K562 (cell line): Measurements from ENCODE around the gene EXOC7. TPM values are rescaled to one million over a fixed set of nuclear protein-coding genes. Genes with fewer than 3 reads are reported as not detected.
A peak's percentile ranks its signal among the peaks of the same experiment; 100 is the strongest.

Experiments used
- CHD2 ChIP-seq: IDR thresholded peaks from 2 replicates; pipeline ENCODE4 v1.6.1; 2011; ENCODE audit warnings: low read depth, low read length
- LCOR ChIP-seq: sonication (generic); formaldehyde crosslinking; IDR thresholded peaks from 2 replicates; pipeline ENCODE4 v1.8.0; 2022; ENCODE audit warnings: mild to moderate bottlenecking, missing genetic modification reagents
- NKRF ChIP-seq: fragments of 450-650 bp; IDR thresholded peaks from 2 replicates; pipeline ENCODE4 v1.6.1; 2016; ENCODE audit warnings: borderline replicate concordance
- PTRF ChIP-seq: fragments of 450-650 bp; IDR thresholded peaks from 2 replicates; pipeline ENCODE4 v1.6.1; 2016; ENCODE audit warnings: mild to moderate bottlenecking, missing genetic modification characterization, missing compliant biosample characterization
- polyA plus RNA-seq, 8 experiments: library from polyadenylated mRNA; depleted of rRNA in 4 of 8; stranded (reverse) in 5 of 8; unstranded in 3 of 8; fragments of >200 nt; fragmentation: Nextera tagmentation in 2 of 8; fragmentation: Illumina TruSeq in 1 of 8; extraction: Ambion mirVana in 2 of 8; extraction: Trizol in 1 of 8; gene quantifications; 2 replicates each; pipeline versions ENCODE4 v1.2.1 to v1.2.3, GENCODE V29; 2011 to 2014; ENCODE audit warnings: inconsistent platforms in 1 of 8, missing spikeins in 1 of 8
- total RNA-seq, 7 experiments: library from RNA; depleted of rRNA in 6 of 7; stranded (reverse); fragments of >200 nt in 6 of 7; fragmentation: Illumina TruSeq in 2 of 7; extraction: Trizol in 2 of 7; gene quantifications; 2 replicates each; pipeline versions ENCODE4 v1.2.1 to v1.2.3, GENCODE V29; 2011 to 2021; ENCODE audit warnings: low replicate concordance in 1 of 7
- TF ChIP-seq, protein P1 (sequence below): conservative IDR thresholded peaks from 2 replicates; pipeline ENCODE4 v1.6.1; 2011; ENCODE audit warnings: low read depth, mild to moderate bottlenecking, low read length; ENCODE audit not compliant: control insufficient read depth

EXOC7 gene
- total and polyA plus RNA-seq, 9 of the 15 experiments (the other 6 are each of a cell fraction or from before 2014, with no cell fraction given), result 18.6 to 57.0 (median 35.0) TPM

DNA sequence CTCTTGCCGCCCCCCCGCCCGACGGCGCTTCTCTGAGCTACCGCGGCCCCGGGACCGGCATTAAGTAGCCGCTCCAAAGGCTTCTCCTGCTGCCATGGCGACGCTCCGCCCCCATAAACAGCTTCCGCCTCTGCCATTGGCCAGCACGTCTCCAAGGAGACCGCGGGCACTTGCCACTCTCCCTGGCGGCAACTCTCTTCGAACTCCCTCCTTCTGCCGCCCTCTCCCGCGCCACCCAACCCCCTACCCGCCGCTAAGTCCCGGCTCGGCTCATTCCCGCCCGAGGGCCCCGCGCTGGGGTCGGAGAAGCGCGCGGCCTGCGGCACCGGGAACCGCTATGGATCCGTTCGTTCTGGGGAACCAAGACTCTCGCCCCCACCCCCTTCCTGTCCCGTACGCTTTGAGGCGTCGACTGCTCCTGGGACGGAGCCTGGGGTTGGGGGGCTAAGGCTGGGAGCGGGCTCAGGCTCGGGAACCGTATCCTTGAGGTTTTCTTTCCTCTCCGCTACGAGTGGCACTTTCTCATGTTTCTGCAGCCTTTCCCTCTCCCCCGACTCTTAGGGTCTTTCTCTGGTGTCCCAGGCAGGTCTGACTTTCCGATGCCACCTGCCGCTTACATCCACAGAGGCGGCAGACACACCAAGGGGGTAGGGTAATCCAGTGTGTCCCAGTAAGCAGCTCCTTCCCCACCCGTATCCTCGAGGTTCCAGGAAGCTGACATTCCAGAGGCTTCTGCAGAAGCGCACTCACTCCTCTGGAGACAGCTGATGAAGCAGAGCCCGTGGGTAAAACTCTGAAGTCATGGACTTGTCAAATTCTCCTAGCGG, 37.8 kb upstream of the EXOC7 start, which contains the start of gene FOXJ1 (continued):
- TF ChIP-seq PTRF (tag) (no peak), CHD2 (peak; percentile 63; the same call in 1 of the 2 replicates), LCOR (CRISPR knock-in tag) (no peak), NKRF (peak; percentile 86)
- TF ChIP-seq, protein P1, sequence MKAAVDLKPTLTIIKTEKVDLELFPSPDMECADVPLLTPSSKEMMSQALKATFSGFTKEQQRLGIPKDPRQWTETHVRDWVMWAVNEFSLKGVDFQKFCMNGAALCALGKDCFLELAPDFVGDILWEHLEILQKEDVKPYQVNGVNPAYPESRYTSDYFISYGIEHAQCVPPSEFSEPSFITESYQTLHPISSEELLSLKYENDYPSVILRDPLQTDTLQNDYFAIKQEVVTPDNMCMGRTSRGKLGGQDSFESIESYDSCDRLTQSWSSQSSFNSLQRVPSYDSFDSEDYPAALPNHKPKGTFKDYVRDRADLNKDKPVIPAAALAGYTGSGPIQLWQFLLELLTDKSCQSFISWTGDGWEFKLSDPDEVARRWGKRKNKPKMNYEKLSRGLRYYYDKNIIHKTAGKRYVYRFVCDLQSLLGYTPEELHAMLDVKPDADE, result peak; percentile 68
